ENCODE results near the gene OSM. TPM values are rescaled to one million over a fixed set of nuclear protein-coding genes. Genes with fewer than 3 reads are reported as not detected.
A peak's percentile ranks its signal among the peaks of the same experiment; 100 is the strongest.

OSM gene
- total and polyA plus RNA-seq, 4 donors = 0.09 to 0.84 (median 0.25) TPM; not detected in 1

DNA sequence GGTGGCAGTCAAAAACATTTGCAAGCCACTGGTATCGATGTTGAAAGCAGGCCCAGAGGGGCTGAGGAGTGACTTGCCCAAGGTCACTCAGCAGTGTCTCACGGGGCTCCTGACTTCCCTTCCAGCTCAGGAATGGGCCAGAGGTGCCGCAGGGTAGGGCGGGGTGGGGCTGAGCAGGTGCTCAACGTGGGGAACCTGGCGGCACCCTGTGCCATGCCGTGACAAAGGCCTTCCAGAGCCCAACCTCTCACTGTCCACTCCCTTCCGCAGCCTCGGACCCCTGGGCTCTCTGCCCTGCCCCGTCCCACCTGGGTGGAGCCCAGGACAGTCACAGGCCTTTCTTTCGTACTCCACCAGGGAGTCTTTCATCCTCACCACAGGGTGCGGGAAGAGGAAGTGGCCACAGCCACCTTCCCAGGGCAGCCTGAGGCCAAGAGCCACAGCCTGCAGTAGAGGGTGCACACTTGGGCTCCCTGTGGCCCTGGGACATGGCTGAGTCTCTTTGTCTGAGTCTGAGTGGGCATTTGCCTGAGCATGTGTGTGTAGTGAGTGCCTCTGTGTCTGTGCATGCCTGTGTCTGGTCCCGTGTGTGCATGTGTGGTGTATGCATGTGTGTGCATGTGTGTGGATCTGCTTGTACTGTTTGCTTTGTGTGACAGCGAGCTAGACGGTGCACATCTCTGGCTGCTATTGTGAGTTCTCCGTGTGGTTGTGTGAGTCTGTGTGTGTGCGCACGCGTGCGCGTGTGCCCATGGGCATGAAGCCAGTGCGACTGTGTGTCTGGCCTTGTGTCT, 14.0 kb downstream of the OSM start:
- Histone ChIP-seq H3K9me3 (ENCODE audit: control insufficient read depth in 4 of 4, low read length in 3 of 4) (no peaks in the 10 kb centered on the region), H3K27me3 (ENCODE audit: control insufficient read depth in 4 of 4, insufficient read depth in 4 of 4, low read length in 3 of 4) (no peaks in the 10 kb centered on the region), H3K4me3 (ENCODE audit: low read depth in 1 of 3, low read length in 3 of 3) (no peak overlapping the region), H3K27ac (ENCODE audit: low read depth in 1 of 2, low read length in 2 of 2) (peak overlapping the region in 1 of 2 donors; percentile 45), H3K4me1 (ENCODE audit: control insufficient read depth in 4 of 4, insufficient read depth in 4 of 4, low read length in 3 of 4) (peaks cover 0 to 7% (median 4%) of the 10 kb centered on the region in 4 donors), H3K9ac (ENCODE audit: low read depth in 1 of 2, low read length in 2 of 2) (no peak overlapping the region), H3K36me3 (ENCODE audit: control insufficient read depth in 4 of 4, insufficient read depth in 3 of 4, low read depth in 1 of 4, low read length in 3 of 4) (no peaks in the 10 kb centered on the region)
- TF ChIP-seq RAD21 (IDR thresholded peaks at IDR 0.05) (no peak), SP1 (IDR thresholded peaks at IDR 0.05) (no peak)
- 78% methylated on average over 22 of the region's 22 CpGs for WGBS
- DNase-seq (ENCODE audit: low spot score) = no peak

DNA sequence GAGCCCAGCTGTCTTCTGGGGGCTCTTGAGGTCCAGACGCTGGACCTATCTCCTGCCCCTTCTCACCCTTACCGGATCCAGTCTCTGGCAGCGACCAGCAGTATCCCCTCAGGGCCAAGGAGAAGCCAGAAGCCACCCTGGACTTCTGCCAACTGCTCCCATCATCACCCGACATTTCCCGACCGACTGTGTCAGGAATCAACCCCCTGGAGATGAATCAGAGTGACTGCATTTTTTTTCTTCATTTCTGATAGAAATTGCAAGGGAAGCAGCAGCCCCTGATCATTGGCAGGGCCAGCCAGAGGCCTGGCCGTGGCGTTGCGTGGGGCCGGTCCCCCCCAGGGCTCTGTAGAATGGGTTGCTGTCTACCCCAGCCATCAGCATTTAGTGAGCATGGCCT, 14.9 kb downstream of the OSM start:
- no peaks in the 10 kb centered on the region for H3K36me3 ChIP-seq (ENCODE audit: control insufficient read depth in 4 of 4, insufficient read depth in 3 of 4, low read depth in 1 of 4, low read length in 3 of 4)
- no peaks in the 10 kb centered on the region for H3K9me3 ChIP-seq (ENCODE audit: control insufficient read depth in 4 of 4, low read length in 3 of 4)
- H3K4me3 ChIP-seq (ENCODE audit: low read depth in 1 of 3, low read length in 3 of 3) = no peak overlapping the region
- no peak for TF ChIP-seq EGR1 (IDR thresholded peaks at IDR 0.05; ENCODE audit: low read depth in 2 of 2)
- TF ChIP-seq RAD21 (IDR thresholded peaks at IDR 0.05) = no peak
- no peak for TF ChIP-seq SP1 (IDR thresholded peaks at IDR 0.05)
- TF ChIP-seq, protein P1, sequence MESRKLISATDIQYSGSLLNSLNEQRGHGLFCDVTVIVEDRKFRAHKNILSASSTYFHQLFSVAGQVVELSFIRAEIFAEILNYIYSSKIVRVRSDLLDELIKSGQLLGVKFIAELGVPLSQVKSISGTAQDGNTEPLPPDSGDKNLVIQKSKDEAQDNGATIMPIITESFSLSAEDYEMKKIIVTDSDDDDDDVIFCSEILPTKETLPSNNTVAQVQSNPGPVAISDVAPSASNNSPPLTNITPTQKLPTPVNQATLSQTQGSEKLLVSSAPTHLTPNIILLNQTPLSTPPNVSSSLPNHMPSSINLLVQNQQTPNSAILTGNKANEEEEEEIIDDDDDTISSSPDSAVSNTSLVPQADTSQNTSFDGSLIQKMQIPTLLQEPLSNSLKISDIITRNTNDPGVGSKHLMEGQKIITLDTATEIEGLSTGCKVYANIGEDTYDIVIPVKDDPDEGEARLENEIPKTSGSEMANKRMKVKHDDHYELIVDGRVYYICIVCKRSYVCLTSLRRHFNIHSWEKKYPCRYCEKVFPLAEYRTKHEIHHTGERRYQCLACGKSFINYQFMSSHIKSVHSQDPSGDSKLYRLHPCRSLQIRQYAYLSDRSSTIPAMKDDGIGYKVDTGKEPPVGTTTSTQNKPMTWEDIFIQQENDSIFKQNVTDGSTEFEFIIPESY (IDR thresholded peaks at IDR 0.05) = no peak
- H3K4me1 ChIP-seq (ENCODE audit: control insufficient read depth in 4 of 4, insufficient read depth in 4 of 4, low read length in 3 of 4) = peaks cover 2 to 14% (median 5%) of the 10 kb centered on the region in 4 donors
- no peak overlapping the region for H3K9ac ChIP-seq (ENCODE audit: low read depth in 1 of 2, low read length in 2 of 2)
- peaks cover 0 to 7% (median 0%) of the 10 kb centered on the region in 4 donors for H3K27me3 ChIP-seq (ENCODE audit: control insufficient read depth in 4 of 4, insufficient read depth in 4 of 4, low read length in 3 of 4)
- H3K27ac ChIP-seq (ENCODE audit: low read depth in 1 of 2, low read length in 2 of 2) = no peak overlapping the region
- DNase-seq (ENCODE audit: low spot score) = no peak
- WGBS = 86% methylated on average over 10 of the region's 10 CpGs

DNA sequence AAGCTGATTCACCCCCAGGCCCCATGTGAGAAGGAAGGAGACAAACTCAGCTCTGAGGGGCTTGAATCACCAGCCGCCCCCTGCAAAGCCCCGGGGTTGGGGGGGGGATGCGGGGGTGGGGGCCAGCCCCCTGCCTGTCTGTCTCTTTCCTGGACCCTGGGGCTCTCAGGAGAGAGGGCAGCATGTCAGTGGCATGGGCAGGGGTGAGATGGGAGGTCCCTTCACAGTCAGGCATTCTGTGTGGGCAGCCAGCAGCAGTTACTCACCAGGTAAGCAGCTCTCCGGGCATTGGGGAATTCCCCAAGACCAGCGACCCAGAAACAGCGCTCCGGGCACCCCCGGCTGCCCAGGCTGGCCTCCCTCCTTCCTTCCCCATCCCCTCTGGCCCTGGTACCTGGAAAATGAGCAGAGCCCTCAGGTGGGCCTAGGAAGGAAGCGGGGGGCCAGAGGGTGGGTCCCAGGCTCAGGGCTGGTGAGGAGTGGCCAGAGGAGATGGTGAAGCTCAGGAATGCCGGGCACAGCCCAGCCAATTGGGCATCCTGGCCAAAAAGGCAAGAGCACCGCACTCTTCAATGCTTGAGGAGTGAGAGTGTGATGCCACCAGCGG, 15.9 kb downstream of the OSM start:
- no peak overlapping the region for H3K27ac ChIP-seq (ENCODE audit: low read depth in 1 of 2, low read length in 2 of 2)
- no peaks in the 10 kb centered on the region for H3K9me3 ChIP-seq (ENCODE audit: control insufficient read depth in 4 of 4, low read length in 3 of 4)
- H3K4me1 ChIP-seq (ENCODE audit: control insufficient read depth in 4 of 4, insufficient read depth in 4 of 4, low read length in 3 of 4) = peaks cover 5 to 19% (median 11%) of the 10 kb centered on the region in 4 donors
- no peak for DNase-seq (ENCODE audit: low spot score)
- WGBS = 62% methylated on average over 12 of the region's 12 CpGs
- H3K4me3 ChIP-seq (ENCODE audit: low read depth in 1 of 3, low read length in 3 of 3) = no peak overlapping the region
- H3K9ac ChIP-seq (ENCODE audit: low read depth in 1 of 2, low read length in 2 of 2) = no peak overlapping the region
- H3K27me3 ChIP-seq (ENCODE audit: control insufficient read depth in 4 of 4, insufficient read depth in 4 of 4, low read length in 3 of 4) = peaks cover 0 to 7% (median 1%) of the 10 kb centered on the region in 4 donors
- TF ChIP-seq JUND (IDR thresholded peaks at IDR 0.05) = no peak
- TF ChIP-seq YY1 (IDR thresholded peaks at IDR 0.05) = no peak
- H3K36me3 ChIP-seq (ENCODE audit: control insufficient read depth in 4 of 4, insufficient read depth in 3 of 4, low read depth in 1 of 4, low read length in 3 of 4) = no peaks in the 10 kb centered on the region

DNA sequence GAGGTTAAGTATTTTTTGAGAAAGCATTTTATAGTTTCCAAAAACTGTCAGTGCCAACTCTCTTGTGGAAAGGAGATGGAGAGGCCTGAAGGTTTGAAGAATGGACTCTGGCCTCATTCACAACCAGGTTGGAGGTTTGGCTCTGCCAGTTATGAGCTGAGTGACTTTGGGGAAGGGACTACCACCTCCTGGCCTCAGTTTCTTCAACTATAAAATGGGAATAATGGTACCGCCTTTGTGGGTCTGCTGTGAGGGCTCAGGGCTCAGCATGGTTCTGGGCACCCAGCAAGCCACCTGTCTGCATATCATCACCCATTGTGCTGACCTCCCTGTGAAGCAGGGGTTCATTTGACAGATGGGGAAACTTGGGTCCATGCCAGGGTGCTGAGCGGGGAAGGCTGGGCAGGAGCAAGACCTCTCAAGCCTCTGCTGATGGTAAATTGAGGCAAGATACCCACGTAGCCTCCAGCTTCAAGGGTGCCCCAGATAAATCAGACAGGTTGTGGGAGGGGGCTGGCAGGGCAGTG, 16.5 kb downstream of the OSM start:
- Histone ChIP-seq H3K27me3 (ENCODE audit: control insufficient read depth in 4 of 4, insufficient read depth in 4 of 4, low read length in 3 of 4) (peaks cover 0 to 7% (median 2%) of the 10 kb centered on the region in 4 donors), H3K27ac (ENCODE audit: low read depth in 1 of 2, low read length in 2 of 2) (no peak overlapping the region), H3K4me3 (ENCODE audit: low read depth in 1 of 3, low read length in 3 of 3) (no peak overlapping the region), H3K9me3 (ENCODE audit: control insufficient read depth in 4 of 4, low read length in 3 of 4) (no peaks in the 10 kb centered on the region), H3K9ac (ENCODE audit: low read depth in 1 of 2, low read length in 2 of 2) (no peak overlapping the region), H3K4me1 (ENCODE audit: control insufficient read depth in 4 of 4, insufficient read depth in 4 of 4, low read length in 3 of 4) (peaks cover 5 to 23% (median 13%) of the 10 kb centered on the region in 4 donors), H3K36me3 (ENCODE audit: control insufficient read depth in 4 of 4, insufficient read depth in 3 of 4, low read depth in 1 of 4, low read length in 3 of 4) (no peaks in the 10 kb centered on the region)
- WGBS = 94% methylated on average over 3 of the region's 3 CpGs
- no peak for TF ChIP-seq SP1 (IDR thresholded peaks at IDR 0.05)
- no peak for TF ChIP-seq GABPA (IDR thresholded peaks at IDR 0.05 in 1 of 2, conservative IDR thresholded peaks at IDR 0.05 in 1 of 2)
- no peak for TF ChIP-seq FOXA1 (IDR thresholded peaks at IDR 0.05)
- no peak for TF ChIP-seq NR2F2 (IDR thresholded peaks at IDR 0.05)
- no peak for TF ChIP-seq YY1 (IDR thresholded peaks at IDR 0.05)
- TF ChIP-seq EGR1 (IDR thresholded peaks at IDR 0.05; ENCODE audit: low read depth in 2 of 2) = no peak
- no peak for TF ChIP-seq RXRA (IDR thresholded peaks at IDR 0.05)
- TF ChIP-seq, protein P2, sequence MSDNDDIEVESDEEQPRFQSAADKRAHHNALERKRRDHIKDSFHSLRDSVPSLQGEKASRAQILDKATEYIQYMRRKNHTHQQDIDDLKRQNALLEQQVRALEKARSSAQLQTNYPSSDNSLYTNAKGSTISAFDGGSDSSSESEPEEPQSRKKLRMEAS (IDR thresholded peaks at IDR 0.05) = no peak
- no peak for TF ChIP-seq FOXA2 (IDR thresholded peaks at IDR 0.05)
- no peak for DNase-seq (ENCODE audit: low spot score)

All from liver (tissue), 9 donors.